ENCODE results near the gene DLGAP5. TPM values are rescaled to one million over a fixed set of nuclear protein-coding genes. Genes with fewer than 3 reads are reported as not detected.

The DLGAP5 gene
- polyA plus RNA-seq, 1 experiment: 8.9 TPM

- POLR2A ChIA-PET: no interaction called here
Observed at GRCh38 chr14:55121628-55122439, 69.6 kb downstream of the DLGAP5 start.

DNA sequence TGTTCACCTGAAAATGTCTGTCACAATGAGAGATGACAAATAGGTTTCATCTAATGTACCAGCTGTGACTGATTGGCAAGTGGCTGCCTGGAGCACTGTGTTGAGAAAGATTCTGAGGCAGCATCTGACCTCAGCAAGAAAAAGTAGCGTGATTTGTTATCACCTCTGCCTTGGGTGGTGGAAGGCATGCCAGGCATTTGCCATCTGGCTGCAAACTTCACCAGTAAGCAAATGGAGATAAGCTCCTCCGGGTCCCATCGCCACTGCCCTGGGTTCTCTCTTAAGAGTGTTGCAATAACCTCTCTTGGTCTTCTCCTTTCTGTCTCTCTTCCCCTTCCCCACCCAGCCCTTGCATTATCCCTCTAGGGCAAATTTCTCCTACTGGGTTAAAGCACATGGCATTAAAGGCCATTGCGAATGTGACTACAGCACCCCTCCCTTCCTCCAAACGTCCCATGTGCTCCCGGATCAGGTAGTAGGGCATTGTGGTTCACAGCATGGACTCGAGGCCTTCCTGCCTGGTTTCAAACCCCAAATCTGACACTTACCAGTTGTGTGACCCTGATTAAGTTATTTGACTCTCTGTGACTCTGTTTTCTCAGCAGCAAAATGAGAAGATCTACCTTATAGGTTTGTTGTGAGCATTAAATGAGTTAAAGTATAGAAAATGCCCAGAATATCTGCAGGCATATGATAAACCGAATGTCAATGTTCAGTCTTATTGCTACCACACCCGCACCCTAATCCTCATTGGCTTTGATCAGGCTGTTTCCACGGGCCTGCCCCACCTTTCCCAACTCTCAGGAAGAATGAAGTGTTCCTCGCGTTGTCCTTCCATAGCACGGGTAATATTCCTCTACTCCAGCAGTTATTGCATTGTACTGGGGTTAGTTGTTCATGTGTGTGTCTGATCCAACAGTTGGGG lies 70.6 kb downstream of the DLGAP5 start:
- POLR2A ChIA-PET: no interaction called here
- no peak for DNase-seq (ENCODE audit: low read depth)
- CTCF ChIA-PET: no interaction called here
- H3K27me3 ChIP-seq (ENCODE audit: control insufficient read depth, insufficient read depth, low read length): no peaks in the 10 kb centered on the region
- no peaks in the 10 kb centered on the region for H3K36me3 ChIP-seq (ENCODE audit: control insufficient read depth, insufficient read depth, low read length)
- no peak overlapping the region for H3K4me3 ChIP-seq (ENCODE audit: low read depth, low read length)
- TF ChIP-seq CTCF (IDR thresholded peaks at IDR 0.05; ENCODE audit: insufficient read depth, low read depth, low read length): no peak

More at GRCh38 chr14:55121628-55122439, 69.6 kb downstream of the DLGAP5 start:
- DNase-seq (ENCODE audit: low read depth): no peak
- TF ChIP-seq CTCF (IDR thresholded peaks at IDR 0.05; ENCODE audit: insufficient read depth, low read depth, low read length): no peak
- CTCF ChIA-PET: interaction anchor here (1.0 kb wide), 1 partner anchor 14 kb away, joined by 3 read pairs; no protein-coding TSS in a partner anchor
- Histone ChIP-seq H3K4me3 (ENCODE audit: low read depth, low read length) (no peak overlapping the region), H3K27me3 (ENCODE audit: control insufficient read depth, insufficient read depth, low read length) (no peaks in the 10 kb centered on the region), H3K36me3 (ENCODE audit: control insufficient read depth, insufficient read depth, low read length) (no peaks in the 10 kb centered on the region)

GRCh38 chr14:55118761-55119160 lies 72.6 kb downstream of the DLGAP5 start:
- ChIA-PET POLR2A (interaction anchor here (1.3 kb wide), 1 partner anchor 12 kb away, joined by 3 read pairs; no protein-coding TSS in a partner anchor), CTCF (interaction anchor here (0.7 to 1.7 kb wide), 4 partner anchors 15 to 31 kb away, joined by 3 to 5 read pairs (median 4); no protein-coding TSS in a partner anchor)
- DNase-seq (ENCODE audit: low read depth): no peak
- H3K4me3 ChIP-seq (ENCODE audit: low read depth, low read length): no peak overlapping the region
- no peak for TF ChIP-seq CTCF (IDR thresholded peaks at IDR 0.05; ENCODE audit: insufficient read depth, low read depth, low read length)
- no peaks in the 10 kb centered on the region for H3K27me3 ChIP-seq (ENCODE audit: control insufficient read depth, insufficient read depth, low read length)
- H3K36me3 ChIP-seq (ENCODE audit: control insufficient read depth, insufficient read depth, low read length): no peaks in the 10 kb centered on the region

- Histone ChIP-seq H3K4me3 (ENCODE audit: low read depth, low read length) (no peak overlapping the region), H3K27me3 (ENCODE audit: control insufficient read depth, insufficient read depth, low read length) (no peaks in the 10 kb centered on the region), H3K36me3 (ENCODE audit: control insufficient read depth, insufficient read depth, low read length) (no peaks in the 10 kb centered on the region)
- no peak for DNase-seq (ENCODE audit: low read depth)
- ChIA-PET CTCF (interaction anchor here (1.0 to 1.7 kb wide), 4 partner anchors 12 to 30 kb away, joined by 3 to 5 read pairs (median 4); partner anchors contain the start of gene LGALS3), POLR2A (no interaction called here)
- no peak for TF ChIP-seq CTCF (IDR thresholded peaks at IDR 0.05; ENCODE audit: insufficient read depth, low read depth, low read length)
Observed at GRCh38 chr14:55117803-55118441, 73.5 kb downstream of the DLGAP5 start.

Data from BJ (cell line).